Thoracic aorta endothelial cell (primary cell): ENCODE data around the gene ADGB. TPM values are rescaled to one million over a fixed set of nuclear protein-coding genes. Genes with fewer than 3 reads are reported as not detected.

ENCODE experiments used
- small RNA-seq: library from RNA; depleted of rRNA; stranded (forward); fragments of <200 nt; gene quantifications from one replicate; pipeline ENCODE3, GENCODE V24; 2012
- total RNA-seq: library from RNA; depleted of rRNA; stranded (reverse); fragments of >200 nt; gene quantifications from 2 replicates; pipeline ENCODE4 v1.2.3, GENCODE V29; 2012

ADGB gene
- total RNA-seq, result not detected in 2 replicates

GRCh38 chr6:146598772-146599405 is at the start of gene ADGB:
ADGB (plus strand) TSS chr6:146598972; CDS start chr6:146599041, 69 bp downstream.

Small RNA genes lying within 50 kb of the gene (small RNA-seq; reads per million reads assigned to genes)
- gene RNU6-906P, result not detected

Other genes with a start within 250 kb of the ADGB start
- gene RAB32, start 55.1 kb upstream of the ADGB start, total RNA-seq, result 103 and 122 TPM in 2 replicates